ENCODE results near the gene PPP1R15B.
A peak's percentile ranks its signal among the peaks of the same experiment; 100 is the strongest.

The PPP1R15B gene

GRCh38 chr1:204417074-204417997 is 5.7 kb upstream of the PPP1R15B start:
- H3K4me3 Mint-ChIP-seq = no peak overlapping the region
- no peak overlapping the region for H3K27ac Mint-ChIP-seq
- DNase-seq (no peak), ATAC-seq (peak; percentile 71)
- H3K27me3 Mint-ChIP-seq = no peaks in the 10 kb centered on the region
- H3K9me3 Mint-ChIP-seq = no peaks in the 10 kb centered on the region
- peaks cover 56% of the 10 kb centered on the region for H3K4me1 Mint-ChIP-seq

- no peaks in the 10 kb centered on the region for H3K9me3 Mint-ChIP-seq
- peaks cover 56% of the 10 kb centered on the region for H3K4me1 Mint-ChIP-seq
- H3K27ac Mint-ChIP-seq = no peak overlapping the region
- H3K4me3 Mint-ChIP-seq = peak overlapping the region in 1 of 2 donors; percentile 54
- H3K27me3 Mint-ChIP-seq = no peaks in the 10 kb centered on the region
- ATAC-seq (no peak), DNase-seq (no peak)
These were observed 5.0 kb upstream of the PPP1R15B start for GRCh38 chr1:204416589-204417073.

DNA sequence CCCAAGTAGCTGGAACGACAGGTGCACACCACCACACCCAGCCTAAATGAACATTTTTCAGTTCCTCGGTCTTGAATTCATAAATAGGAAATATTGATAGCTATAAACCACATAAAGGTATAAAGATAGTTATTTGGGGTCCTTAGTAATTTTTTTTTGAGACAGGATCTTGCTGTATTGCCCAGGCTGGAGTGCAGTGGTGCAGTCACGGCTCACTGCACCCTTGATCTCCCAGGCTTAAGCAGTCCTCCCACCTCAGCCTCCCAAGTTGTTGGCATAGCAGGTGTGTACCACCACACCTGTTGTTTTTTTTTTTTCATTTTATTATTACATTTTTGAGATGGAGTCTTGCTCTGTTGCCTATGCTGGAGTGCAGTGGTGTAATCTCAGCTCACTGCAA is 3.7 kb upstream of the PPP1R15B start:
- H3K27me3 Mint-ChIP-seq = no peaks in the 10 kb centered on the region
- ATAC-seq (no peak), DNase-seq (no peak)
- peaks cover 52% of the 10 kb centered on the region for H3K4me1 Mint-ChIP-seq
- no peak overlapping the region for H3K27ac Mint-ChIP-seq
- H3K9me3 Mint-ChIP-seq = no peaks in the 10 kb centered on the region
- no peak overlapping the region for H3K4me3 Mint-ChIP-seq

- ATAC-seq (no peak), DNase-seq (no peak)
- Mint-ChIP-seq H3K4me1 (peaks cover 42% of the 10 kb centered on the region), H3K9me3 (no peaks in the 10 kb centered on the region), H3K27me3 (no peaks in the 10 kb centered on the region), H3K4me3 (no peak overlapping the region), H3K27ac (no peak overlapping the region)
These were observed 2.4 kb upstream of the PPP1R15B start for GRCh38 chr1:204414016-204414415.

DNA sequence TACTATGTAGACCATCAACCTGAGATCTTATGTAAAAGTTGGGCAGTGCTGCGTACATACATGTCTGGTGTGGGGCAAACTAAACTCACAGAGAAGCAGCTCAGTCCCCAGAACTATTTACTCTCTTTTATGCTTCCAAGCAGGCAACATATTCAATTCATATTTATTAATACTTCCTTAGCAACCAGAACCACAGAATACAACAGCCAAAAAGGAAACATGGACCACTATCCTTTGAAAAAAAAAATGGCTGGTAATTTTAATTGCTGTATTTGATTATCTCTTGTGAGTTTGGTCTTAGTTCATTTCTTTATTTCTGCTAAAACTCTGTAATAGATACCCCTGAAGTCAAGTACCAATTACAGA is 1.5 kb upstream of the PPP1R15B start:
- ATAC-seq = no peak
- DNase-seq = no peak

DNA sequence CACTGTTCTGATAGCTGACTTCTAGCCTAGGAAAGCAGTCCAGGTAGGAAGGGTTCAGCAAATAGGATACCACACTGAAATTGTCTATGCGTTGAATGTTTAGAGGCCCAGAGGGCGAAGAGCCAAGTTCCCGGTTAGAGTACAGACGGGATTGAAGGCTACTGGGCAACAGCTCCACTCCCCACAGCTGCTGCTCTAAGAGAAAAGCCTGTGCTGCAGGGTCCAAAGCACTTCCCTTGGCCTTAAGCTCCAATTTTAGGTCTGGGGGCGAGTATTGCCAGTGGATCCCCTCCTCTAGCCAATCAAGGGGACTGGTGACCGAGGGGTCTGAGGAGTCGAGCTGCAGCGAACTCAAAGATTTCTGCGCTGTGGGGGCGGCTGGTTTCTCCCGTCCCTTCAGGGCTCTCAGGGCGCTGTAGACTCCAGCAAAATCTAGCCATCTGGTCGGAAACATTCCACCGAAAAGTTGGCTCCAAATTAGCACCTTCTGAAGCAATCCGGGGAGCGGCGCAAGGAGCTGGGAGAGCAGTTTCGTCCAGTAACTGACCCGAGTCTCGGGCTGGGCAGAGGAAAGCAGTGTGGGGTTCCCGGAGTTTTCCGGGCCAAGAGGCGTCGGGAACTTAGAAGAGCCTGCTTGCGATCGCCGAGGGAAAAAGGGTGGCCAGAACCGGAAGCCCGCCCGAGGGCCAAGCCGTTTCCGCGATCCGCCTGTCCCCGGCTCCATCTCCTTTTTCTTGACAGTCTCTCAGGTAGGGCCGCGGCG is 748 bp downstream of the PPP1R15B start:
- ATAC-seq (peak; percentile 34), DNase-seq (peak in 1 of 2 donors; percentile 41)
- no peaks in the 10 kb centered on the region for H3K9me3 Mint-ChIP-seq
- peak overlapping the region; percentile 100 for H3K27ac Mint-ChIP-seq
- H3K4me1 Mint-ChIP-seq = peaks cover 20% of the 10 kb centered on the region
- H3K4me3 Mint-ChIP-seq = peak overlapping the region; percentile 95 to 97
- no peaks in the 10 kb centered on the region for H3K27me3 Mint-ChIP-seq

More for the DNA sequence above, 1.5 kb upstream of the PPP1R15B start:
- Mint-ChIP-seq H3K27ac (peak overlapping the region; percentile 91 to 100), H3K4me3 (peak overlapping the region; percentile 47 to 95), H3K4me1 (peaks cover 33% of the 10 kb centered on the region), H3K27me3 (no peaks in the 10 kb centered on the region), H3K9me3 (no peaks in the 10 kb centered on the region)

GRCh38 chr1:204409836-204410687 is 1.6 kb downstream of the PPP1R15B start:
- DNase-seq = no peak
- ATAC-seq = no peak
- Mint-ChIP-seq H3K27ac (peak overlapping the region; percentile 100), H3K4me1 (peaks cover 22% of the 10 kb centered on the region), H3K4me3 (peak overlapping the region; percentile 95 to 97), H3K27me3 (no peaks in the 10 kb centered on the region), H3K9me3 (no peaks in the 10 kb centered on the region)

DNA sequence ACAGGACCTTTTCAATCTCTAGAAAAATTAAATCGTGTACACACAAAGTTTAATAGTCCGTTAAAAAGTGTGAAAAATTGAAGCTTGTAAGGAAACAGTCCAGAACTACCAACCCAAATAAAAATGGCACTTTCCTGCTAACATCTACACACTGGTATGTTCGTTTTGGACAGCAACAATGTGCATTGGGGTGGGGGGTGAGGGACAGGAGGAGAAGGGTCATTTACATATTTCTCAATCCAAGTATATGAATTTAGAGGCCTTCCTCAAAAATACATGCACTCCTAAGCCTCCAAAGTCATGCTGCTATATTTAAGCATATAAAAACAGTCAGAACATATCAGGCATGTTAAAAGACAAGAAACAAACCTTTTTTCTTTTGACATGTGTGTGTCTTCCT is 2.5 kb downstream of the PPP1R15B start:
- Mint-ChIP-seq H3K27ac (peak overlapping the region; percentile 100), H3K27me3 (no peaks in the 10 kb centered on the region), H3K4me3 (peak overlapping the region; percentile 95 to 97), H3K9me3 (no peaks in the 10 kb centered on the region), H3K4me1 (peaks cover 26% of the 10 kb centered on the region)
- DNase-seq (no peak), ATAC-seq (no peak)

- Mint-ChIP-seq H3K4me1 (peaks cover 29% of the 10 kb centered on the region), H3K9me3 (no peaks in the 10 kb centered on the region), H3K4me3 (peak overlapping the region; percentile 95 to 97), H3K27me3 (no peaks in the 10 kb centered on the region), H3K27ac (peak overlapping the region; percentile 100)
- ATAC-seq = no peak
- no peak for DNase-seq
These were observed 3.0 kb downstream of the PPP1R15B start for GRCh38 chr1:204408602-204409001.

- DNase-seq = peak in 1 of 2 donors; percentile 48
- Mint-ChIP-seq H3K4me1 (peaks cover 27% of the 10 kb centered on the region), H3K27me3 (no peaks in the 10 kb centered on the region), H3K4me3 (peak overlapping the region; percentile 95 to 97), H3K9me3 (no peaks in the 10 kb centered on the region), H3K27ac (peak overlapping the region; percentile 100)
- ATAC-seq = no peak
These were observed 3.5 kb downstream of the PPP1R15B start for GRCh38 chr1:204408074-204408507.

- no peaks in the 10 kb centered on the region for H3K9me3 Mint-ChIP-seq
- peaks cover 24% of the 10 kb centered on the region for H3K4me1 Mint-ChIP-seq
- ATAC-seq (peak; percentile 52), DNase-seq (peak in 1 of 2 donors; percentile 47)
- H3K27me3 Mint-ChIP-seq = no peaks in the 10 kb centered on the region
- peak overlapping the region; percentile 100 for H3K27ac Mint-ChIP-seq
- H3K4me3 Mint-ChIP-seq = peak overlapping the region; percentile 95 to 97
These were observed 4.2 kb downstream of the PPP1R15B start for GRCh38 chr1:204407295-204407971.

DNA sequence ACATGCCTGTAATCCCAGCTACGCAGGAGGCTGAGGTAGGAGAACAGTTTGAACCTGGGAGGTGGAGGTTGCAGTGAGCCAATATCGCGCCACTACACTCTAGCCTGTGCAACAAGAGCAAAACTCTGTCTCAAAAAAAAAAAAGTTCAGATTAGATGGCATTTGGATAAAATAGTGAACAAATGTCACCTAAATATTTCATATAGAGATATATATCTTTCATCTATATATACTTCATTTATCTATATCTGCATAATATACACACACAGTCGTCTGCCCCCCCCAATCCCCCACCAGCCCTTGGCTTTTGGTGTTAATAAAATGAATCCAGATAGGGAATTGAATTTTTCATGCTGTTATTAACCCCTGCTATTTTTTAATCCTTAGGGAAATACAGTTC is 5.0 kb downstream of the PPP1R15B start:
- DNase-seq (no peak), ATAC-seq (no peak)
- Mint-ChIP-seq H3K4me3 (peak overlapping the region; percentile 95 to 97), H3K27me3 (no peaks in the 10 kb centered on the region), H3K9me3 (no peaks in the 10 kb centered on the region), H3K27ac (peak overlapping the region; percentile 100), H3K4me1 (peaks cover 28% of the 10 kb centered on the region)

- peak overlapping the region; percentile 100 for H3K27ac Mint-ChIP-seq
- H3K4me3 Mint-ChIP-seq = peak overlapping the region; percentile 68 to 95
- H3K9me3 Mint-ChIP-seq = no peaks in the 10 kb centered on the region
- peaks cover 31% of the 10 kb centered on the region for H3K4me1 Mint-ChIP-seq
- DNase-seq (no peak), ATAC-seq (no peak)
- H3K27me3 Mint-ChIP-seq = no peaks in the 10 kb centered on the region
These were observed 5.6 kb downstream of the PPP1R15B start for GRCh38 chr1:204405988-204406387.

GRCh38 chr1:204404629-204405028 is 7.0 kb downstream of the PPP1R15B start:
- peak overlapping the region; percentile 25 to 93 for H3K27ac Mint-ChIP-seq
- H3K4me3 Mint-ChIP-seq = peak overlapping the region; percentile 39 to 95
- no peaks in the 10 kb centered on the region for H3K9me3 Mint-ChIP-seq
- no peaks in the 10 kb centered on the region for H3K27me3 Mint-ChIP-seq
- ATAC-seq = no peak
- H3K4me1 Mint-ChIP-seq = peaks cover 38% of the 10 kb centered on the region
- DNase-seq = no peak

Measured in stimulated activated naive CD8-positive, alpha-beta T cell treated with anti-CD3 and anti-CD28 coated beads, Interleukin-15, amount 100 ng/mL, for 72 hours (primary cell).